Ovary (tissue), 3 donors: ENCODE measurements around the gene STOM.

Experiments used
- EP300 ChIP-seq: sonication (generic); formaldehyde crosslinking; IDR thresholded peaks from one replicate; pipeline ENCODE4 v1.6.1; 2017; ENCODE audit warnings: antibody characterized with exemption
- POLR2A ChIP-seq: fragments of 450-650 bp; IDR thresholded peaks from one replicate; pipeline ENCODE4 v1.6.1; 2017; ENCODE audit warnings: antibody characterized with exemption, mild to moderate bottlenecking, moderate library complexity
- TF ChIP-seq, protein P1 (sequence below), 3 donors: fragments of 450-650 bp in 2 of 3; fragments of 200-600 bp in 1 of 3; IDR thresholded peaks; one replicate each; pipeline versions ENCODE4 v1.5.1 to v1.8.0; 2016 to 2022; ENCODE audit warnings: antibody characterized with exemption in 3 of 3, mild to moderate bottlenecking in 1 of 3
- donor health status: DM: no; HTN: no; CAD: no.

- TF ChIP-seq, protein P1, sequence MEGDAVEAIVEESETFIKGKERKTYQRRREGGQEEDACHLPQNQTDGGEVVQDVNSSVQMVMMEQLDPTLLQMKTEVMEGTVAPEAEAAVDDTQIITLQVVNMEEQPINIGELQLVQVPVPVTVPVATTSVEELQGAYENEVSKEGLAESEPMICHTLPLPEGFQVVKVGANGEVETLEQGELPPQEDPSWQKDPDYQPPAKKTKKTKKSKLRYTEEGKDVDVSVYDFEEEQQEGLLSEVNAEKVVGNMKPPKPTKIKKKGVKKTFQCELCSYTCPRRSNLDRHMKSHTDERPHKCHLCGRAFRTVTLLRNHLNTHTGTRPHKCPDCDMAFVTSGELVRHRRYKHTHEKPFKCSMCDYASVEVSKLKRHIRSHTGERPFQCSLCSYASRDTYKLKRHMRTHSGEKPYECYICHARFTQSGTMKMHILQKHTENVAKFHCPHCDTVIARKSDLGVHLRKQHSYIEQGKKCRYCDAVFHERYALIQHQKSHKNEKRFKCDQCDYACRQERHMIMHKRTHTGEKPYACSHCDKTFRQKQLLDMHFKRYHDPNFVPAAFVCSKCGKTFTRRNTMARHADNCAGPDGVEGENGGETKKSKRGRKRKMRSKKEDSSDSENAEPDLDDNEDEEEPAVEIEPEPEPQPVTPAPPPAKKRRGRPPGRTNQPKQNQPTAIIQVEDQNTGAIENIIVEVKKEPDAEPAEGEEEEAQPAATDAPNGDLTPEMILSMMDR (IDR thresholded peaks at IDR 0.05) = no peak
- TF ChIP-seq POLR2A = no peak
- no peak for TF ChIP-seq EP300
Observed at GRCh38 chr9:121292051-121292450, 78.0 kb downstream of the STOM start.
